CD4-positive, alpha-beta T cell (primary cell): ENCODE results near the gene BRD3OS. TPM values are rescaled to one million over a fixed set of nuclear protein-coding genes. Genes with fewer than 3 reads are reported as not detected.

Experiments
- ATAC-seq: fragments of 200-7000 bp; cut with Tn5 transposase; one replicate; pipeline ENCODE4 v1.10.0; 2022; ENCODE audit warnings: mild to moderate bottlenecking; ENCODE audit not compliant: poor library complexity
- CTCF ChIA-PET: fragments of 350-600 bp; sonication (Branson Sonifier 250); formaldehyde crosslinking; loops from one replicate; lab custom pipeline; 2021; ENCODE audit warnings: antibody characterized with exemption, inconsistent platforms; lab: Charles Lee
- POLR2A ChIA-PET: fragments of 350-600 bp; sonication (Branson Sonifier 250); formaldehyde crosslinking; loops from one replicate; lab custom pipeline; 2021; ENCODE audit warnings: antibody characterized with exemption, inconsistent platforms; lab: Charles Lee
- DNase-seq, 14 experiments: peaks; one replicate each; pipeline ENCODE4 v3.0.0-alpha.2; 2013 to 2020; ENCODE audit warnings: mixed read lengths in 2 of 14
- H3K27ac ChIP-seq, 2 donors: one replicate each; pipeline versions ENCODE4 v1.5.1 to v1.7.0; 2013; ENCODE audit warnings: low read length in 2 of 2, low read depth in 1 of 2, mild to moderate bottlenecking in 1 of 2
- H3K27me3 ChIP-seq, 2 experiments: 1 replicate in 1 of 2; 2 replicates in 1 of 2; pipeline versions ENCODE4 v1.6.1 to v1.7.0; 2013; ENCODE audit warnings: low read length in 2 of 2, control low read depth in 1 of 2, mild to moderate bottlenecking in 1 of 2, moderate library complexity in 1 of 2; ENCODE audit not compliant: insufficient read depth in 2 of 2, control insufficient read depth in 1 of 2
- H3K36me3 ChIP-seq: one replicate; pipeline ENCODE4 v1.6.1; 2013; ENCODE audit warnings: low read length, control low read depth; ENCODE audit not compliant: insufficient read depth
- H3K4me1 ChIP-seq: one replicate; pipeline ENCODE4 v1.6.1; 2013; ENCODE audit warnings: low read length, control low read depth; ENCODE audit not compliant: insufficient read depth
- H3K4me3 ChIP-seq: one replicate; pipeline ENCODE4 v1.5.1; 2013; ENCODE audit warnings: mild to moderate bottlenecking, low read length, moderate library complexity
- H3K9me3 ChIP-seq, 2 experiments: 1 replicate in 1 of 2; 2 replicates in 1 of 2; pipeline versions ENCODE4 v1.6.1 to v1.7.0; 2013; ENCODE audit warnings: low read length in 2 of 2, mild to moderate bottlenecking in 2 of 2, control low read depth in 1 of 2, moderate library complexity in 1 of 2; ENCODE audit not compliant: control insufficient read depth in 1 of 2, insufficient read depth in 1 of 2
- H3K27ac Mint-ChIP-seq: one replicate; pipeline ENCODE4 v1.8.0; 2020; ENCODE audit warnings: mixed read lengths
- H3K27me3 Mint-ChIP-seq: one replicate; pipeline ENCODE4 v1.8.0; 2021; ENCODE audit warnings: mixed read lengths
- H3K36me3 Mint-ChIP-seq: one replicate; pipeline ENCODE4 v1.8.0; 2021; ENCODE audit warnings: low read depth, mixed read lengths
- H3K4me1 Mint-ChIP-seq: one replicate; pipeline ENCODE4 v1.8.0; 2021; ENCODE audit warnings: low read depth, mixed read lengths
- H3K4me3 Mint-ChIP-seq: one replicate; pipeline ENCODE4 v1.8.0; 2020; ENCODE audit warnings: mild to moderate bottlenecking, mixed read lengths
- H3K9me3 Mint-ChIP-seq: one replicate; pipeline ENCODE4 v1.8.0; 2020; ENCODE audit warnings: mixed read lengths
- CTCF ChIP-seq: fragments of 200-600 bp; IDR thresholded peaks from one replicate; pipeline ENCODE4 v1.8.0; 2022; ENCODE audit warnings: antibody characterized with exemption, mild to moderate bottlenecking
- intact Hi-C, 2 experiments: fragments of 100-400 bp; cut with DNase I in 1 of 2; cut with micrococcal nuclease in 1 of 2; formaldehyde crosslinking; loops; one replicate each; pipeline versions ENCODE4 v1.15.1 to v1.9.0; 2023 to 2025; cut with DNase I, micrococcal nuclease
- total RNA-seq, 174 experiments: library from RNA in 2 of 174; stranded (reverse) in 2 of 174; gene quantifications; one replicate each; pipeline ENCODE4 v1.2.3 and lab custom pipeline; 2021 to 2026

BRD3OS gene
- total RNA-seq, 2 experiments from 2014 or later = 4.0 to 4.9 TPM

- POLR2A ChIA-PET = no interaction called here
- intact Hi-C loops = no loop called here
- no peaks in the 10 kb centered on the region for H3K4me1 ChIP-seq
- peaks cover 70% of the 10 kb centered on the region for H3K36me3 ChIP-seq
- CTCF ChIA-PET = no interaction called here
- TF ChIP-seq CTCF = no peak
- DNase-seq = no peak
- no peaks in the 10 kb centered on the region for H3K9me3 Mint-ChIP-seq
- peaks cover 11 to 27% of the 10 kb centered on the region in 2 experiments for H3K9me3 ChIP-seq
- H3K27ac ChIP-seq = no peak overlapping the region
- no peak for ATAC-seq
- H3K36me3 Mint-ChIP-seq = peaks cover 76% of the 10 kb centered on the region
- no peak overlapping the region for H3K27ac Mint-ChIP-seq
- H3K27me3 ChIP-seq = no peaks in the 10 kb centered on the region
- no peak overlapping the region for H3K4me3 Mint-ChIP-seq
- no peaks in the 10 kb centered on the region for H3K27me3 Mint-ChIP-seq
- no peaks in the 10 kb centered on the region for H3K4me1 Mint-ChIP-seq
- no peak overlapping the region for H3K4me3 ChIP-seq
Measured at GRCh38 chr9:134035041-134036039, 10.1 kb downstream of the BRD3OS start.

- peaks cover 76% of the 10 kb centered on the region for H3K36me3 Mint-ChIP-seq
Measured at GRCh38 chr9:134036130-134036529, 10.8 kb downstream of the BRD3OS start.

GRCh38 chr9:134037641-134038040 is 12.4 kb downstream of the BRD3OS start:
- Histone ChIP-seq H3K27me3 (no peaks in the 10 kb centered on the region), H3K27ac (no peak overlapping the region), H3K36me3 (peaks cover 72% of the 10 kb centered on the region), H3K4me3 (no peak overlapping the region), H3K4me1 (no peaks in the 10 kb centered on the region), H3K9me3 (peaks cover 11 to 32% of the 10 kb centered on the region in 2 experiments)
- Mint-ChIP-seq H3K4me1 (no peaks in the 10 kb centered on the region), H3K9me3 (no peaks in the 10 kb centered on the region), H3K36me3 (peaks cover 89% of the 10 kb centered on the region), H3K4me3 (no peak overlapping the region), H3K27ac (no peak overlapping the region), H3K27me3 (no peaks in the 10 kb centered on the region)
- ChIA-PET CTCF (no interaction called here), POLR2A (interaction anchor here (0.7 kb wide), 1 partner anchor 12 kb away, joined by 3 read pairs; the partner anchor contains the start of gene BRD3OS)
- no peak for ATAC-seq
- intact Hi-C loops = no loop called here
- no peak for TF ChIP-seq CTCF
- DNase-seq = no peak

More at GRCh38 chr9:134036130-134036529, 10.8 kb downstream of the BRD3OS start:
- ATAC-seq (no peak), DNase-seq (no peak)
- Mint-ChIP-seq H3K27ac (no peak overlapping the region), H3K4me3 (no peak overlapping the region), H3K27me3 (no peaks in the 10 kb centered on the region), H3K4me1 (no peaks in the 10 kb centered on the region), H3K9me3 (no peaks in the 10 kb centered on the region)
- H3K4me3 ChIP-seq = no peak overlapping the region
- TF ChIP-seq CTCF = no peak
- ChIA-PET CTCF (no interaction called here), POLR2A (no interaction called here)
- H3K36me3 ChIP-seq = peaks cover 71% of the 10 kb centered on the region
- no peaks in the 10 kb centered on the region for H3K27me3 ChIP-seq
- intact Hi-C loops = no loop called here
- no peak overlapping the region for H3K27ac ChIP-seq
- peaks cover 11 to 32% of the 10 kb centered on the region in 2 experiments for H3K9me3 ChIP-seq
- no peaks in the 10 kb centered on the region for H3K4me1 ChIP-seq
